ENCODE measurements around the gene LAGE3. TPM values are rescaled to one million over a fixed set of nuclear protein-coding genes. Genes with fewer than 3 reads are reported as not detected.

LAGE3 gene
- total and polyA plus RNA-seq, 10 of the 15 experiments (the other 5 are each of a cell fraction or from before 2014, with no cell fraction given), result 5.3 to 63.7 (median 19.7) TPM

DNA sequence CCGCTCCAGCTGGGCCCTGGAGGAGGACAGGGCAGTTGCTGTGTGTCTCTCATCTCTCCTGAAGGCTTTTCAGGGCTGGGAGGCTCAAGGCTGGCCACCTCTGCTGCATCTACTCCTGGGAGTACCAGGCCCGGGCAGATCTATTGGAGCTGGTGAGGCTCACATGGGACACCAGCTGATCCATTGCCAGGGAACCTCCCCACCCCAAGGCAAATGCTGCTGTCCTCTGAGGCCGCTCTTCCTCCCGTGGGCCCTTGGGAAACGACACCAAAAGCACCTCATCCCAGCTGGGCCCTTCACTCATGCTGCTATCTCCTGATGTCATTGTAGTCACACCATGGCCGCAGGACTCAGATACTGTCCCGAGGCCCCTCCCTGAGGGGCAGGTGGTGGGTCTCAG lies 3.7 kb upstream of the LAGE3 start:
- POLR2A ChIA-PET, result interaction anchor here (1.6 kb wide), 1 partner anchor 71 kb away, joined by 4 read pairs; no protein-coding TSS in a partner anchor
- CTCF ChIA-PET, result interaction anchor here (0.9 kb wide), 1 partner anchor 109 kb away, joined by 4 read pairs; no protein-coding TSS in a partner anchor
- ATAC-seq (no peak), FAIRE-seq (no peak), DNase-seq (ENCODE audit: low read depth, low spot score) (no peak)
- H3K27ac ChIP-seq (ENCODE audit: control insufficient read depth, insufficient read depth), result no peak overlapping the region
- no peak overlapping the region for H2AFZ ChIP-seq (ENCODE audit: control insufficient read depth, low read depth, low read length)
- no peaks in the 10 kb centered on the region for H3K27me3 ChIP-seq (replicated peaks in 1 of 2; ENCODE audit: control insufficient read depth in 2 of 2, insufficient read depth in 2 of 2, low read length in 1 of 2)
- peaks cover 0 to 2% of the 10 kb centered on the region in 2 experiments; a peak in 2 of 4 replicates for H3K36me3 ChIP-seq (ENCODE audit: control insufficient read depth in 2 of 2, insufficient read depth in 2 of 2, low read length in 1 of 2)
- WGBS (ENCODE audit: insufficient coverage, insufficient replicate concordance, low lambda C conversion rate, missing lambda C conversion rate), result 48% methylated on average over 6 of the region's 7 CpGs
- no peaks in the 10 kb centered on the region for H4K20me1 ChIP-seq (ENCODE audit: control insufficient read depth, insufficient read depth)
- peaks cover 8% of the 10 kb centered on the region; the same call in 1 of the 2 replicates for H3K4me1 ChIP-seq (ENCODE audit: control insufficient read depth, insufficient read depth, low read length)
- H3K9me3 ChIP-seq (replicated peaks; ENCODE audit: control insufficient read depth, insufficient read depth, low read length), result no peaks in the 10 kb centered on the region; the same call in 2 of the 3 replicates
- RAD21 ChIA-PET (ENCODE audit: unreplicated experiment), result no interaction called here
- H3K4me2 ChIP-seq (ENCODE audit: control insufficient read depth, insufficient read depth), result no peak overlapping the region
- no peak overlapping the region for H3K4me3 ChIP-seq
- peaks cover 16% of the 10 kb centered on the region for H3K79me2 ChIP-seq (ENCODE audit: control insufficient read depth, insufficient read depth, low read length)
- H3K9ac ChIP-seq (ENCODE audit: control insufficient read depth, insufficient read depth, low read length), result no peak overlapping the region
- SMC1A ChIA-PET (ENCODE audit: uncharacterized antibody, unreplicated experiment), result interaction anchor here (0.6 kb wide), 1 partner anchor 26 kb away, joined by 3 read pairs; no protein-coding TSS in a partner anchor
- intact Hi-C loops (cut with micrococcal nuclease; ENCODE audit: unreplicated experiment), result no loop called here
- in situ Hi-C loops (cut with MboI), result no loop called here
- BruUV-seq (replicated peaks), result no TSS peak
- TF ChIP-seq TCF3 (IDR thresholded peaks at IDR 0.05; ENCODE audit: borderline replicate concordance, insufficient read depth, low read depth, low read length), result no peak
- TF ChIP-seq ZNF622 (IDR thresholded peaks at IDR 0.05), result no peak
- TF ChIP-seq, protein P1, sequence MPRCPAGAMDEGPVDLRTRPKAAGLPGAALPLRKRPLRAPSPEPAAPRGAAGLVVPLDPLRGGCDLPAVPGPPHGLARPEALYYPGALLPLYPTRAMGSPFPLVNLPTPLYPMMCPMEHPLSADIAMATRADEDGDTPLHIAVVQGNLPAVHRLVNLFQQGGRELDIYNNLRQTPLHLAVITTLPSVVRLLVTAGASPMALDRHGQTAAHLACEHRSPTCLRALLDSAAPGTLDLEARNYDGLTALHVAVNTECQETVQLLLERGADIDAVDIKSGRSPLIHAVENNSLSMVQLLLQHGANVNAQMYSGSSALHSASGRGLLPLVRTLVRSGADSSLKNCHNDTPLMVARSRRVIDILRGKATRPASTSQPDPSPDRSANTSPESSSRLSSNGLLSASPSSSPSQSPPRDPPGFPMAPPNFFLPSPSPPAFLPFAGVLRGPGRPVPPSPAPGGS (IDR thresholded peaks at IDR 0.05; ENCODE audit: borderline replicate concordance, insufficient read depth, low read depth, low read length, poor library complexity, severe bottlenecking), result no peak
- TF ChIP-seq, protein P2, sequence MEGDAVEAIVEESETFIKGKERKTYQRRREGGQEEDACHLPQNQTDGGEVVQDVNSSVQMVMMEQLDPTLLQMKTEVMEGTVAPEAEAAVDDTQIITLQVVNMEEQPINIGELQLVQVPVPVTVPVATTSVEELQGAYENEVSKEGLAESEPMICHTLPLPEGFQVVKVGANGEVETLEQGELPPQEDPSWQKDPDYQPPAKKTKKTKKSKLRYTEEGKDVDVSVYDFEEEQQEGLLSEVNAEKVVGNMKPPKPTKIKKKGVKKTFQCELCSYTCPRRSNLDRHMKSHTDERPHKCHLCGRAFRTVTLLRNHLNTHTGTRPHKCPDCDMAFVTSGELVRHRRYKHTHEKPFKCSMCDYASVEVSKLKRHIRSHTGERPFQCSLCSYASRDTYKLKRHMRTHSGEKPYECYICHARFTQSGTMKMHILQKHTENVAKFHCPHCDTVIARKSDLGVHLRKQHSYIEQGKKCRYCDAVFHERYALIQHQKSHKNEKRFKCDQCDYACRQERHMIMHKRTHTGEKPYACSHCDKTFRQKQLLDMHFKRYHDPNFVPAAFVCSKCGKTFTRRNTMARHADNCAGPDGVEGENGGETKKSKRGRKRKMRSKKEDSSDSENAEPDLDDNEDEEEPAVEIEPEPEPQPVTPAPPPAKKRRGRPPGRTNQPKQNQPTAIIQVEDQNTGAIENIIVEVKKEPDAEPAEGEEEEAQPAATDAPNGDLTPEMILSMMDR (IDR thresholded peaks at IDR 0.05 in 2 of 3, conservative IDR thresholded peaks at IDR 0.05 in 1 of 3; ENCODE audit: control insufficient read depth in 2 of 3, extremely low read depth in 1 of 3, insufficient read depth in 1 of 3, low read depth in 3 of 3, low read length in 3 of 3), result no peak
- TF ChIP-seq ZBED1 (IDR thresholded peaks at IDR 0.05; ENCODE audit: borderline replicate concordance), result no peak
- no peak for TF ChIP-seq BCL11A (IDR thresholded peaks at IDR 0.05; ENCODE audit: low read depth, low read length)
- TF ChIP-seq SMARCA5 (IDR thresholded peaks at IDR 0.05), result no peak
- TF ChIP-seq EP300 (IDR thresholded peaks at IDR 0.05; ENCODE audit: borderline replicate concordance in 1 of 2, control insufficient read depth in 1 of 2, low read depth in 2 of 2, low read length in 2 of 2), result no peak
- TF ChIP-seq CBFB (IDR thresholded peaks at IDR 0.05; ENCODE audit: low read depth), result no peak
- TF ChIP-seq RELA (IDR thresholded peaks at IDR 0.05; ENCODE audit: borderline replicate concordance, partially characterized antibody), result no peak
- TF ChIP-seq BMI1 (IDR thresholded peaks at IDR 0.05; ENCODE audit: borderline replicate concordance), result no peak
- TF ChIP-seq RCOR1 (conservative IDR thresholded peaks at IDR 0.05; ENCODE audit: low read depth, low read length), result no peak
- no peak for TF ChIP-seq IKZF1 (conservative IDR thresholded peaks at IDR 0.05)
- TF ChIP-seq FOS (IDR thresholded peaks at IDR 0.05; ENCODE audit: borderline replicate concordance, extremely low read depth, insufficient read length), result no peak
- TF ChIP-seq, protein P3, sequence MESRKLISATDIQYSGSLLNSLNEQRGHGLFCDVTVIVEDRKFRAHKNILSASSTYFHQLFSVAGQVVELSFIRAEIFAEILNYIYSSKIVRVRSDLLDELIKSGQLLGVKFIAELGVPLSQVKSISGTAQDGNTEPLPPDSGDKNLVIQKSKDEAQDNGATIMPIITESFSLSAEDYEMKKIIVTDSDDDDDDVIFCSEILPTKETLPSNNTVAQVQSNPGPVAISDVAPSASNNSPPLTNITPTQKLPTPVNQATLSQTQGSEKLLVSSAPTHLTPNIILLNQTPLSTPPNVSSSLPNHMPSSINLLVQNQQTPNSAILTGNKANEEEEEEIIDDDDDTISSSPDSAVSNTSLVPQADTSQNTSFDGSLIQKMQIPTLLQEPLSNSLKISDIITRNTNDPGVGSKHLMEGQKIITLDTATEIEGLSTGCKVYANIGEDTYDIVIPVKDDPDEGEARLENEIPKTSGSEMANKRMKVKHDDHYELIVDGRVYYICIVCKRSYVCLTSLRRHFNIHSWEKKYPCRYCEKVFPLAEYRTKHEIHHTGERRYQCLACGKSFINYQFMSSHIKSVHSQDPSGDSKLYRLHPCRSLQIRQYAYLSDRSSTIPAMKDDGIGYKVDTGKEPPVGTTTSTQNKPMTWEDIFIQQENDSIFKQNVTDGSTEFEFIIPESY (IDR thresholded peaks at IDR 0.05), result no peak
- no peak for TF ChIP-seq RBBP5 (conservative IDR thresholded peaks at IDR 0.05)
- no peak for TF ChIP-seq ETV6 (conservative IDR thresholded peaks at IDR 0.05 in 1 of 2, IDR thresholded peaks at IDR 0.05 in 1 of 2; ENCODE audit: borderline replicate concordance in 1 of 2, low read depth in 1 of 2)

Data from GM12878 (cell line).